Stomach (tissue), 4 donors: ENCODE results near the gene MICAL3.

Experiments
- POLR2A ChIP-seq, 4 donors: fragments of 450-650 bp; IDR thresholded peaks; one replicate each; pipeline ENCODE4 v1.6.1; 2016; ENCODE audit warnings: antibody characterized with exemption in 4 of 4, control low read depth in 2 of 4, mild to moderate bottlenecking in 1 of 4, moderate library complexity in 1 of 4
- TF ChIP-seq, protein P1 (sequence below), 7 experiments: fragments of 450-650 bp in 4 of 7; fragments of 200-600 bp in 3 of 7; sonication (generic) in 3 of 7; IDR thresholded peaks; one replicate each; pipeline ENCODE4 v1.5.1; 2016 to 2019; ENCODE audit warnings: antibody characterized with exemption in 7 of 7, control low read depth in 2 of 7, mild to moderate bottlenecking in 1 of 7

DNA sequence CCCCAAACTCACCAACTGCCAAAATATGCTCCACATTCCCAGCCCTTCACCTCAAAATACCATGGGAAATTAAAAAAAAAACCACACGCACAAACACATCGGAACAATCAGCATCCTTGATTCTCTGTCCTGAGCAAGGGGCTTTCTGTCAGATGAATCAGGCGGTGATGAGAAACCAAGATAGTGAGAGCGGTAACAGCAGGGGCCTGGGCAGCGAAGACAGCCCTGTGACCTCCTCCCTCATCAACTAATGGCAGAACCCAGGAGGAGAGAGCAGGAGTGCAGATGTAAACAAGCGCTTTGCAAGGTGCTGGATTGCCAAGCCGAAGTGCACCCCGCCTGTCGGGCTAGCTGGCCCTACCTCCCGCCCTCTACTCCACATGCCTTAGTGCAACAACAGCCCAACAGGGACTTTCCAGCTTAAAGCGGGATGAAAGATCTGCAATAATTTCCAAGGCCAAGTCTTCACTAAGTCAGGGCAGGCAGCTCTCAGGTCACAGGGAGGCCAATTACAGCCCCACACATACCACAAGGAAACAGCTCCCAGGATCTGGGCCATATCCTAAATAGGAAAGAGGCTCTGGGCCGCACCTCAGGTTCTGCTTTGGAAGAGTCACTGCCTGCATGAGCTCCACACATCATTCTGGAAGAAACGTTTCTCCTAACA is 177.9 kb downstream of the MICAL3 start:
- no peak for TF ChIP-seq POLR2A (IDR thresholded peaks at IDR 0.05)
- TF ChIP-seq, protein P1, sequence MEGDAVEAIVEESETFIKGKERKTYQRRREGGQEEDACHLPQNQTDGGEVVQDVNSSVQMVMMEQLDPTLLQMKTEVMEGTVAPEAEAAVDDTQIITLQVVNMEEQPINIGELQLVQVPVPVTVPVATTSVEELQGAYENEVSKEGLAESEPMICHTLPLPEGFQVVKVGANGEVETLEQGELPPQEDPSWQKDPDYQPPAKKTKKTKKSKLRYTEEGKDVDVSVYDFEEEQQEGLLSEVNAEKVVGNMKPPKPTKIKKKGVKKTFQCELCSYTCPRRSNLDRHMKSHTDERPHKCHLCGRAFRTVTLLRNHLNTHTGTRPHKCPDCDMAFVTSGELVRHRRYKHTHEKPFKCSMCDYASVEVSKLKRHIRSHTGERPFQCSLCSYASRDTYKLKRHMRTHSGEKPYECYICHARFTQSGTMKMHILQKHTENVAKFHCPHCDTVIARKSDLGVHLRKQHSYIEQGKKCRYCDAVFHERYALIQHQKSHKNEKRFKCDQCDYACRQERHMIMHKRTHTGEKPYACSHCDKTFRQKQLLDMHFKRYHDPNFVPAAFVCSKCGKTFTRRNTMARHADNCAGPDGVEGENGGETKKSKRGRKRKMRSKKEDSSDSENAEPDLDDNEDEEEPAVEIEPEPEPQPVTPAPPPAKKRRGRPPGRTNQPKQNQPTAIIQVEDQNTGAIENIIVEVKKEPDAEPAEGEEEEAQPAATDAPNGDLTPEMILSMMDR (IDR thresholded peaks at IDR 0.05): no peak
